ENCODE measurements around the gene TTC28. TPM values are rescaled to one million over a fixed set of nuclear protein-coding genes. Genes with fewer than 3 reads are reported as not detected.

Gene TTC28
- total RNA-seq, 1 donor from 2014 or later, result 70.8 TPM

DNA sequence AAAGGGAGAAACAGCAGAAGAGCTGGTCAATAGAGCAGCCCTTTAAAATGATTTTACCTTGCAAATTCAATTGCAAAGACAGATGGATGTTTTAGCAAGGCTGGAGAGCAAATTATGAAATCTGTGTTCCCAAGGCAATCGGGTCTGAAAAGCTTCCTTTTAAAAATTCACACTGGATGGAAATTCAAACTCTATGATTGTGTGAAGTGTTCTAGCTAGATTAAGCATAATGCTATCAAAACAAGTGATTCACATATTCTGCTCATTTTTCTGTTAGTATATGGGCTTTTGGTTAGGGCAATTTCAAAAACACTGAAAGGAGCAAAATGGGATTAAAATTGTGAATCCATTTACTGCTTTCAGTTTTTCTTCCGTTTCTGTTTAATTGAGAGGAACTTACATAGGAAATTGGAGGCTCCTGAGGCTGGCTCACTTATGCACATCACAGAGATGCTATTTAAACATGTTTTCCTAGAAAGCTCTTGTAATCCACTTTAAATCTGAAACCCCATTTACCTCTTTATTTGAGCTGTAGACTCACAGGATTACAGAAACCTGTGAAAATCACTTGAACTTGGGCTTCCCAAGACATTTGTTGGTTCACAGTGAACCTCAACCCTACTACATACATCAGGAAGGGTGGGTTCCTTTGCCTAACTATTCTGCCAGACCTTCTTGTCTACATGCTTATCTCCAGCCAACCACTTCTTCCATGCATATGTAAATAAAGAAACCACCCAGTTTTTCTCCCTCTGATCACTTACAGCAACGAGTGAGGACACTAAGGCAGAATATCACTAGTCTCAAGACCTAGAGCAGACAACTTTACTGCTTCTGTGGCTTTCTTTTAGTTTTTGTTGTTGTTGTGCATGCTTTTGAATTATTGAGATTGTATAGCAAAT is 558.7 kb downstream of the TTC28 start:
- Mint-ChIP-seq H3K4me3 (ENCODE audit: unreplicated experiment) (no peak overlapping the region), H3K4me1 (ENCODE audit: unreplicated experiment) (no peaks in the 10 kb centered on the region), H3K27me3 (ENCODE audit: unreplicated experiment) (peaks cover 2% of the 10 kb centered on the region), H3K27ac (ENCODE audit: unreplicated experiment) (no peak overlapping the region), H3K36me3 (ENCODE audit: low read depth, unreplicated experiment) (no peaks in the 10 kb centered on the region), H3K9me3 (ENCODE audit: unreplicated experiment) (no peaks in the 10 kb centered on the region)
- TF ChIP-seq CTCF (IDR thresholded peaks at IDR 0.05; ENCODE audit: unreplicated experiment), result no peak
- no peak for DNase-seq (ENCODE audit: low spot score)

- no peak for DNase-seq (ENCODE audit: low spot score)
- no peaks in the 10 kb centered on the region for H3K4me1 Mint-ChIP-seq (ENCODE audit: unreplicated experiment)
- no peaks in the 10 kb centered on the region for H3K9me3 Mint-ChIP-seq (ENCODE audit: unreplicated experiment)
- no peaks in the 10 kb centered on the region for H3K36me3 Mint-ChIP-seq (ENCODE audit: low read depth, unreplicated experiment)
- no peak for TF ChIP-seq CTCF (IDR thresholded peaks at IDR 0.05; ENCODE audit: unreplicated experiment)
- H3K27me3 Mint-ChIP-seq (ENCODE audit: unreplicated experiment), result no peaks in the 10 kb centered on the region
- no peak overlapping the region for H3K4me3 Mint-ChIP-seq (ENCODE audit: unreplicated experiment)
- H3K27ac Mint-ChIP-seq (ENCODE audit: unreplicated experiment), result no peak overlapping the region
Measured at GRCh38 chr22:28118957-28119631, 560.5 kb downstream of the TTC28 start.

DNA sequence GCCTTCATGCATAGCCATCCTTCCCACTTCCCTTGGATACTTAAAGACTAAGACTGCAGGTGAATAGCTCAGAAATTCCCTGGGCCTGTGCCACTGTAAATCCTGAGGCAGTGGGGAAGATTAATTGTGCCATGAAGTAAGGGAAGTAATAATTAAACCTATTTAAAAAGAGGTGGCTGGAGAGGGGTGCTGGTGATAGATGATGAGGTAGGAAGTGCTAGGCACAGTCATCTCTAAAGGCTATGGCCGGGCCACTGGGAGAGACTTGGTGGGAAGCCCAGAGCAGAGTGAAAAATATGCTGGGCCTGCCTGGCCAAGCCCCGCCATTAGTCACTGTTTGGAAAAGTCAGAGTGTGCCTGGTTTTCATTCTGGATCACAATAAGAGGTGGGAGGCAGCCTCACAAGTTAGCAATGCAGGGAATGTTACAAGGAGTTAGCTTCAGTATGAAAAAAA is 563.4 kb downstream of the TTC28 start:
- Mint-ChIP-seq H3K27me3 (ENCODE audit: unreplicated experiment) (no peaks in the 10 kb centered on the region), H3K36me3 (ENCODE audit: low read depth, unreplicated experiment) (no peaks in the 10 kb centered on the region), H3K4me3 (ENCODE audit: unreplicated experiment) (no peak overlapping the region), H3K27ac (ENCODE audit: unreplicated experiment) (no peak overlapping the region), H3K4me1 (ENCODE audit: unreplicated experiment) (peaks cover 12% of the 10 kb centered on the region), H3K9me3 (ENCODE audit: unreplicated experiment) (no peaks in the 10 kb centered on the region)
- DNase-seq (ENCODE audit: low spot score), result no peak
- TF ChIP-seq CTCF (IDR thresholded peaks at IDR 0.05; ENCODE audit: unreplicated experiment), result no peak

DNA sequence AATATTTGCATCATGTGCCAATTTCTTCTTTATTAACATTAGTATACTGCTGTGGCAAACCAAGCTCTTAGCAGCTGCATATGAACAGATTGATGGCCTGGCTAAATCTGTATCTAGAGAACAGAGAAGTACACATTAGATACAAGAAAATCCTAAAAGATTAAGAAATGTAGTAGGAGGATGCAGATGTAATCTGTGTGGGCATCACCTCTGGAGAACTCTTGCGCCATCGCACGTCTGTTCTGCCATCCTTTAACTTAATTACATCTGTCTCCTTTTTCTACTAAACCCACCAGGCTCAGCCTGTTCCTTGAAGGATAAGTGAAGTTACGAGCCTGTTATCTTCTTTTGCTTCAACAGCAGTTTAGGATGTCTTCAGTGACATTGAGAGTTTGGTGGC is 564.2 kb downstream of the TTC28 start:
- Mint-ChIP-seq H3K4me1 (ENCODE audit: unreplicated experiment) (peaks cover 12% of the 10 kb centered on the region), H3K4me3 (ENCODE audit: unreplicated experiment) (no peak overlapping the region), H3K9me3 (ENCODE audit: unreplicated experiment) (no peaks in the 10 kb centered on the region), H3K27me3 (ENCODE audit: unreplicated experiment) (no peaks in the 10 kb centered on the region), H3K36me3 (ENCODE audit: low read depth, unreplicated experiment) (no peaks in the 10 kb centered on the region), H3K27ac (ENCODE audit: unreplicated experiment) (no peak overlapping the region)
- DNase-seq (ENCODE audit: low spot score), result no peak
- no peak for TF ChIP-seq CTCF (IDR thresholded peaks at IDR 0.05; ENCODE audit: unreplicated experiment)

Data from endothelial cell (in vitro differentiated cells).